Left lobe of liver (tissue), 2 donors: ENCODE data around the gene PHAX. TPM values are rescaled to one million over a fixed set of nuclear protein-coding genes. Genes with fewer than 3 reads are reported as not detected.
"Not testable (repeated sequence)": the region's sequence is repeated elsewhere in the genome, so short reads cannot be mapped to it uniquely, and the experiment has no call there.

Experiments used
- ATAC-seq: fragments of 200-7000 bp; cut with Tn5 transposase; one replicate; pipeline ENCODE4 v1.9.1; 2020; ENCODE audit warnings: mild to moderate bottlenecking, moderate library complexity
- DNase-seq: peaks from one replicate; pipeline ENCODE4 v3.0.0-alpha.2; 2020; ENCODE audit warnings: low spot score
- total RNA-seq: library from RNA; stranded (reverse); gene quantifications from one replicate; pipeline ENCODE4 v1.2.1, GENCODE V29; 2021
- donor health status: DM: no; HTN: no; CAD: no; lungs with moderate emphysema.
- donor health status: DM: no; HTN: yes; CAD: no.

Gene PHAX
- total RNA-seq, 1 donor from 2014 or later: 13.6 TPM

GRCh38 chr5:126599971-126600630 lies 646 bp upstream of the PHAX start:
- DNase-seq, ATAC-seq: not testable (repeated sequence)

- DNase-seq (no peak), ATAC-seq (no peak)
Measured at GRCh38 chr5:126603402-126603991, 2.8 kb downstream of the PHAX start.

- DNase-seq: no peak
- ATAC-seq: no peak
Measured at GRCh38 chr5:126605525-126605924, 4.8 kb downstream of the PHAX start.

GRCh38 chr5:126610160-126610559 lies 9.4 kb downstream of the PHAX start:
- DNase-seq (no peak), ATAC-seq (peak; percentile 61)

GRCh38 chr5:126610616-126611015 lies 9.9 kb downstream of the PHAX start:
- DNase-seq (no peak), ATAC-seq (no peak)

GRCh38 chr5:126613941-126614592 lies 13.3 kb downstream of the PHAX start:
- DNase-seq: no peak
- no peak for ATAC-seq

- ATAC-seq (no peak), DNase-seq (no peak)
Measured at GRCh38 chr5:126615286-126615685, 14.5 kb downstream of the PHAX start.

- DNase-seq, ATAC-seq: not testable (repeated sequence)
Measured at GRCh38 chr5:126617603-126618002, 16.9 kb downstream of the PHAX start.

- ATAC-seq (no peak), DNase-seq (no peak)
Measured at GRCh38 chr5:126619781-126620180, 19.0 kb downstream of the PHAX start.

GRCh38 chr5:126624534-126624933 lies 23.8 kb downstream of the PHAX start:
- ATAC-seq: no peak

GRCh38 chr5:126628102-126628501 lies 27.4 kb downstream of the PHAX start:
- ATAC-seq: no peak
- no peak for DNase-seq

More at GRCh38 chr5:126624534-126624933, 23.8 kb downstream of the PHAX start:
- no peak for DNase-seq

GRCh38 chr5:126631920-126632319 lies 31.2 kb downstream of the PHAX start:
- DNase-seq: no peak
- peak; percentile 76 for ATAC-seq

GRCh38 chr5:126633552-126633951 lies 32.8 kb downstream of the PHAX start:
- ATAC-seq (no peak), DNase-seq (no peak)

GRCh38 chr5:126635585-126635984 lies 34.8 kb downstream of the PHAX start:
- DNase-seq (no peak), ATAC-seq (no peak)

- ATAC-seq (no peak), DNase-seq (no peak)
Measured at GRCh38 chr5:126636956-126637355, 36.2 kb downstream of the PHAX start.

GRCh38 chr5:126640866-126641265 lies 40.1 kb downstream of the PHAX start:
- DNase-seq (no peak), ATAC-seq (no peak)

GRCh38 chr5:126641387-126641786 lies 40.6 kb downstream of the PHAX start:
- DNase-seq (no peak), ATAC-seq (no peak)

- DNase-seq (no peak), ATAC-seq (no peak)
Measured at GRCh38 chr5:126645132-126645531, 44.4 kb downstream of the PHAX start.

GRCh38 chr5:126647071-126647470 lies 46.3 kb downstream of the PHAX start:
- ATAC-seq (no peak), DNase-seq (no peak)

GRCh38 chr5:126648471-126648870 lies 47.7 kb downstream of the PHAX start:
- no peak for DNase-seq
- peak; percentile 66 for ATAC-seq

GRCh38 chr5:126649057-126649456 lies 48.3 kb downstream of the PHAX start:
- peak; percentile 85 for ATAC-seq

GRCh38 chr5:126649709-126650108 lies 49.0 kb downstream of the PHAX start:
- not testable (repeated sequence) for DNase-seq
- peak; percentile 39 for ATAC-seq

More at GRCh38 chr5:126649057-126649456, 48.3 kb downstream of the PHAX start:
- peak; percentile 80 for DNase-seq
